Cerebellar nuclear complex (tissue), 1 donor: ENCODE measurements around the gene TSHZ2.

Experiments
- DNase-seq, 2 experiments: peaks; one replicate each; lab custom pipeline; 2025; lab: John Stamatoyannopoulos, UW

The TSHZ2 gene

GRCh38 chr20:53283011-53283410 is 310.9 kb downstream of the TSHZ2 start:
- no peak for DNase-seq

- no peak for DNase-seq
Measured at GRCh38 chr20:53283597-53283996, 311.4 kb downstream of the TSHZ2 start.

GRCh38 chr20:53284256-53284655 is 312.1 kb downstream of the TSHZ2 start:
- DNase-seq, result no peak

- DNase-seq, result no peak
Measured at GRCh38 chr20:53284696-53285095, 312.5 kb downstream of the TSHZ2 start.

- DNase-seq, result no peak
Measured at GRCh38 chr20:53287357-53288042, 315.3 kb downstream of the TSHZ2 start.

- DNase-seq, result no peak
Measured at GRCh38 chr20:53291548-53291947, 319.4 kb downstream of the TSHZ2 start.

- no peak for DNase-seq
Measured at GRCh38 chr20:53292347-53292746, 320.2 kb downstream of the TSHZ2 start.

- DNase-seq, result no peak
Measured at GRCh38 chr20:53294804-53295203, 322.6 kb downstream of the TSHZ2 start.

- DNase-seq, result no peak
Measured at GRCh38 chr20:53296025-53296424, 323.9 kb downstream of the TSHZ2 start.

GRCh38 chr20:53296451-53297153 is 324.4 kb downstream of the TSHZ2 start:
- no peak for DNase-seq

GRCh38 chr20:53297154-53297529 is 325.0 kb downstream of the TSHZ2 start:
- no peak for DNase-seq

- DNase-seq, result no peak
Measured at GRCh38 chr20:53298260-53298659, 326.1 kb downstream of the TSHZ2 start.

- no peak for DNase-seq
Measured at GRCh38 chr20:53298911-53299310, 326.8 kb downstream of the TSHZ2 start.

GRCh38 chr20:53299831-53300230 is 327.7 kb downstream of the TSHZ2 start:
- no peak for DNase-seq

- no peak for DNase-seq
Measured at GRCh38 chr20:53301869-53302268, 329.7 kb downstream of the TSHZ2 start.

GRCh38 chr20:53302695-53303412 is 330.7 kb downstream of the TSHZ2 start:
- DNase-seq, result no peak

GRCh38 chr20:53303413-53303760 is 331.2 kb downstream of the TSHZ2 start:
- no peak for DNase-seq

GRCh38 chr20:53304146-53304545 is 332.0 kb downstream of the TSHZ2 start:
- DNase-seq, result no peak

- no peak for DNase-seq
Measured at GRCh38 chr20:53306192-53306805, 334.1 kb downstream of the TSHZ2 start.

GRCh38 chr20:53307964-53308597 is 335.9 kb downstream of the TSHZ2 start:
- no peak for DNase-seq

- DNase-seq, result no peak
Measured at GRCh38 chr20:53309515-53309914, 337.4 kb downstream of the TSHZ2 start.

- DNase-seq, result no peak
Measured at GRCh38 chr20:53312957-53313356, 340.8 kb downstream of the TSHZ2 start.
